ENCODE results near the gene STOML3.
A peak's percentile ranks its signal among the peaks of the same experiment; 100 is the strongest.
"Not testable (repeated sequence)": the region's sequence is repeated elsewhere in the genome, so short reads cannot be mapped to it uniquely, and the experiment has no call there.

The STOML3 gene

DNA sequence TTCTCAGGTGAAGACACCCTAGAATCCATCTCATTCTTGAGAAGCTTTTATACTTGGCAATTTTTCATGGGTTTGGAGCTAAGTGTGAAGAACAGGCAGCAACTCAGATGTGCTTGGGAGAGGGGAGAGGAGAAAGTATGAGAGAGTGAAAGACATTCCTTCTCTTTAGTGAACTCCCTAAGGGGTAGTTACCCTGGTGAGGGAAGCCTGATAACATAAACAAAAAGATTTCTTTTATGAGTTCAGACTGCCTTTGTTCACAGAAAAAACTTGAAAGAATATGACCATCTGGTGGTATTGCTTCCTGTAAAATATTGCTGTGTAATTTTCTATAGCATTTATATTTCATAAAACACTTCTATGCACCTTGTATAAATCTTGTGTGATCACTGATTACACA, at the start of gene STOML3:
STOML3 (minus strand) TSS at position 139 of the 400 bp plus-strand sequence; CDS start at position 29, 110 bp downstream.
- DNase-seq (ENCODE audit: extremely low read depth in 1 of 2, low read depth in 1 of 2) = no peak

DNA sequence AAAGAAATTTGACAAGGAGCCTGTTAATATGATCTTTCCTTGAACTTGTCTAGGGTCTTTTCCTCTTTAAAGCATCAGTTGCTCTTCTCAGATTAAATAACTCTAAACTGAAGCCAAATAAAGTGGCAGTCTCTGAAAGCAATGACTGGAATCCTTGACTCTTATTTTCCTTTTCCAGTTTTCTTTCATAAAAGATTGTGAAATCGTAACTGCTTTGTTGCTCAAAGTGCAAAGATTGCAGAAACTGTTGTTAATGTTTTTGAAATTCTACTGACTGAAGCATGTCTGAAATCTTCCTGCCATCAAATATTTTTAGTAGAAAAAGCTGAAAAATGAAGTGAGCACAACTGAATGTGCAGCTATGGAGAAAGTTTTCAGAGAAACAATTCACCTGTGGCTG, 49.6 kb upstream of the STOML3 start:
- DNase-seq (ENCODE audit: extremely low read depth in 1 of 2, low read depth in 1 of 2) = no peak

GRCh38 chr13:39039041-39039440, 48.4 kb upstream of the STOML3 start:
- DNase-seq (ENCODE audit: extremely low read depth in 1 of 2, low read depth in 1 of 2) = no peak

GRCh38 chr13:39038569-39039030, 48.0 kb upstream of the STOML3 start:
- peak; percentile 24 to 39 for DNase-seq (ENCODE audit: extremely low read depth in 1 of 2, low read depth in 1 of 2)

- DNase-seq (ENCODE audit: extremely low read depth in 1 of 2, low read depth in 1 of 2) = peak; percentile 68 to 84
These were observed 47.4 kb upstream of the STOML3 start, which contains the start of the genes NHLRC3 and PROSER1 for GRCh38 chr13:39037880-39038568. Gene NHLRC3 (plus strand): TSS chr13:39038456. CDS start chr13:39038640, 184 bp downstream. Gene PROSER1 (minus strand): TSS chr13:39038089. CDS start chr13:39037242, 847 bp downstream.

DNA sequence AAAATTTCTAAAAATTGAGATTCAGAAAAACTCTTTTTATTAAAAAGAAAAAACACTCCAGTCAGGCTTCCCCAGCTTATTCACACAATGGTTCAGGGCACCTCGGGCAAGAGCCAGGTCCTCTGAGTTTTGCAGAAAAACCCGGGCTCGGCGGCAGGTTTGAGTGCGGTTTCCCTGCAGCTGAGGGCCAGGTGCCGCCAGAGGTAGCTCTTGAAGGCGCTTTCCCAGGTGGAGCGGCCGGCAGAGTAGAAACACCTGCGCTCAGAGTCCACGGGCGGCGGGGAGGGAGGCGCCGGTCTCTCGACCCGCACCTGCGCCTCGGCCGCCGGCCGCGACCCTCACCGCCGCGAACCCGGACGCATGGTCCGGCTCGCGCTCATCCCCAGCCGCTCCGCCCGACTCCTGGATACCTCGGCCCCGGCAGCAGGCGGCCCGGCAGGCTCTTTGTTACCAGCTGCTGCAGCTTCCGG, 46.8 kb upstream of the STOML3 start:
- DNase-seq (ENCODE audit: extremely low read depth in 1 of 2, low read depth in 1 of 2) = peak in 1 of 2 donors; percentile 7

- DNase-seq (ENCODE audit: extremely low read depth in 1 of 2, low read depth in 1 of 2) = no peak
These were observed 45.6 kb upstream of the STOML3 start for GRCh38 chr13:39036212-39036611.

DNA sequence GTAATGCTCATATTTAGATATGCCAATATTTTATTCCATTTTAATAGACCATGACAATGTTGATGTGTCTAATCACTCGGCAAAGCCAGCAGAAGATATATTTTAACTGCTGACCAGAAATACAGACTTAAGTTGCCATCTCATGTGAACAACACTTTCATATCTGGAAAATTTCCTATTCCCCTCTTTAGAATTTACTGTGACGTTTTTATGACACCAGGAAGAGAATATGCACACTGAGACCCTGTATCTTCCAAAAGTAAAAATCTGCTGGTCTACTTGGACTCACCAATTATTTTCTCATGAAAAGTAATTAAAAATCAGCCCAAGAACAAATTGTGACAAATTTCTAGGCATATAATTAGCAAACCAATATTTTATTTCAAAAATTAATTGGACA, 45.2 kb upstream of the STOML3 start:
- no peak for DNase-seq (ENCODE audit: extremely low read depth in 1 of 2, low read depth in 1 of 2)

- DNase-seq (ENCODE audit: extremely low read depth in 1 of 2, low read depth in 1 of 2) = no peak
These were observed 44.6 kb upstream of the STOML3 start for GRCh38 chr13:39035204-39035603.

- DNase-seq (ENCODE audit: extremely low read depth in 1 of 2, low read depth in 1 of 2) = no peak
These were observed 43.5 kb upstream of the STOML3 start for GRCh38 chr13:39034085-39034484.

GRCh38 chr13:39032150-39032549, 41.5 kb upstream of the STOML3 start:
- DNase-seq (ENCODE audit: extremely low read depth in 1 of 2, low read depth in 1 of 2) = no peak

DNA sequence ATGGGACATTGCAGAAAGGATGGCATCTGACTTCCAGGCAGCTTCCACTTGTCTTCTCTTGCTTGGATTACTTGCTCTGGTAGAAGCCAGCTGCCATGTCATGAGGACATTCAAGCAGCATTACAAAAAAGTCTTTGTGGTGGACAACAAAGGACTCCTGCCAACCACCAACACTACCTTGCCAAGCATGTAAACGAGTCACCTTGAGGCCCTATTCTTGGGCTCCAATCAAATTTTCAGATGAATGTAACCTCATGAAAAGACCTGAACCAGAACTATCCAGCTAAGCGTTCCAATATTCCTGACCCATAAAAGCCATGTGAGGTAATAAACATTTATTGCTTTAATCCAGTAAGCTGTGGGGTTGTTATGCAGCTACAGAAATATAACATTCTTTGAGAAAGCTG, 34.8 kb upstream of the STOML3 start:
- DNase-seq (ENCODE audit: extremely low read depth in 1 of 2, low read depth in 1 of 2) = no peak

DNA sequence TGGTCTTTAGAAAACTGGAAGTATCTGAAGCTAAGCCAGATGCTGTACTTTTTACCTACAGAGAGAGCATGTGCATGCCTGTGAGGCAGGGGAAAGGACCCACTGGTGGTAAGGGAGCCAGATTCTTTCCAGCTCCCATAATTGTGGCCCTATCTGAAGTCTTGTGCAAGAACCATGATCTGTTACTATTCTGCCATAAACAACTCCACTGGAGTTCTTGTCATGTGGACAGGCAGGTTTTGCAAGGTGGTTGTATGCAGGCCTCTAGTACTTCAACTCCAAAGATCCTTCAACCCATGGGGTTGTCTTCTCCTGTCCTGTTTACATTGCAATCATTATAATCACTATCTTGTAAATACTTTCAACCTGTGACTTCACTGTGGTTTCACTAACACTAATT, 33.1 kb upstream of the STOML3 start:
- no peak for DNase-seq (ENCODE audit: extremely low read depth in 1 of 2, low read depth in 1 of 2)

GRCh38 chr13:39023316-39023715, 32.7 kb upstream of the STOML3 start:
- DNase-seq (ENCODE audit: extremely low read depth in 1 of 2, low read depth in 1 of 2) = no peak

GRCh38 chr13:39020853-39021462, 30.3 kb upstream of the STOML3 start:
- DNase-seq (ENCODE audit: extremely low read depth in 1 of 2, low read depth in 1 of 2) = no peak

- DNase-seq (ENCODE audit: extremely low read depth in 1 of 2, low read depth in 1 of 2) = no peak
These were observed 26.2 kb upstream of the STOML3 start for GRCh38 chr13:39016787-39017186.

DNA sequence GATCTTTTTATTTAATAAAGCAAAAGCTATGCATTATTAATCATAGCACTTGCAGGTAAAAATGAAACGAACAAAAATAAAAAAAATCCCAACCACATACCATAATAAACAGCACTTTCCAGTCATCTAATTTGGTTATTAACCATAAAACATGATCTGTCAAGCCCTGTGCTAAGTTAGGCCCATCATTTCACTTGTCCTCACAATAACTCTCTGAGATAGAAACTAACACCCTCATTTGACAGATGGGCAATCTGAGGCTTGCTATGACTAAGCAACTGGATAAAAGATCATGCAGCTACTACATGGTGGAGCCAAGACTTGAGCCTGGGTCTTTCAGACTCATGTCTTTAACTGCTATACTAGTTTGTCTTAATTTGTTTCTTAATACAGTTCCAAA, 25.5 kb upstream of the STOML3 start:
- no peak for DNase-seq (ENCODE audit: extremely low read depth in 1 of 2, low read depth in 1 of 2)

GRCh38 chr13:39013462-39013861, 22.8 kb upstream of the STOML3 start:
- DNase-seq (ENCODE audit: extremely low read depth in 1 of 2, low read depth in 1 of 2) = no peak

- no peak for DNase-seq (ENCODE audit: extremely low read depth in 1 of 2, low read depth in 1 of 2)
These were observed 22.0 kb upstream of the STOML3 start for GRCh38 chr13:39012608-39013007.

- DNase-seq (ENCODE audit: extremely low read depth in 1 of 2, low read depth in 1 of 2) = not testable (repeated sequence)
These were observed 15.9 kb upstream of the STOML3 start for GRCh38 chr13:39006371-39007111.

GRCh38 chr13:38998739-38999138, 8.1 kb upstream of the STOML3 start:
- no peak for DNase-seq (ENCODE audit: extremely low read depth in 1 of 2, low read depth in 1 of 2)

Measured in stimulated activated CD8-positive, alpha-beta memory T cell treated with anti-CD3 and anti-CD28 coated beads, Interleukin-7, amount 100 ng/mL, for 48 hours (primary cell).